DOHH2 (cell line): ENCODE data around the gene QKI.

Source experiments
- CTCF ChIP-seq: fragments of 200-600 bp; sonication (generic); IDR thresholded peaks from one replicate; pipeline ENCODE4 v1.5.1; 2014; ENCODE audit warnings: antibody characterized with exemption, mild to moderate bottlenecking, low read depth, low read length; ENCODE audit not compliant: poor library complexity, severe bottlenecking
- EZH2phosphoT487 ChIP-seq: fragments of 200-600 bp; sonication (generic); IDR thresholded peaks from 2 replicates; pipeline ENCODE4 v1.6.1; 2017; ENCODE audit warnings: borderline replicate concordance, mild to moderate bottlenecking, antibody characterized with exemption, low read length, moderate library complexity, mixed read lengths

- TF ChIP-seq CTCF (no peak), EZH2phosphoT487 (no peak)
Observed at GRCh38 chr6:163455552-163455951, 41.0 kb downstream of the QKI start.
